ENCODE data around the gene AUTS2. TPM values are rescaled to one million over a fixed set of nuclear protein-coding genes. Genes with fewer than 3 reads are reported as not detected.

Gene AUTS2
- total and polyA plus RNA-seq, 10 of the 15 experiments (the other 5 are each of a cell fraction or from before 2014, with no cell fraction given), result 6.4 to 55.6 (median 21.6) TPM

DNA sequence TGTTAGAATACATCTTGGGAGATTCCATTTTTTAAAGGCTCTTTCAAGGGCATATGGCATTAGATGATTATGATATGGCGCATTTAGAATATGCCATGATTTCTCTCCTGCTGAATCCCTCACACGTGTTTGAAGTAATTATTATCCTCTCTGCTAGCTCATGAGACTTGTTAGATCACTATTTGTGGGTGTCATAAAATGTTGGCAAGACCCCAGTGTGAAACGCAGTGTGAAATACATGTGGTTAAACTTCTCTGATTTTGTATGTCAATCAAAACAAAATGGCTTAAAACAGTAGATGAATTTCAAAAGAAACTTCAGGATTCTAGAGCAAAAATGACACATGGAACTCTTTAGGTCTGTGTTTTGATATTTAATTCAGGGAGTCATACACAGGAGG lies 560.8 kb downstream of the AUTS2 start:
- no peaks in the 10 kb centered on the region for H3K36me3 ChIP-seq (ENCODE audit: control insufficient read depth in 2 of 2, insufficient read depth in 2 of 2, low read length in 1 of 2)
- no peaks in the 10 kb centered on the region for H3K79me2 ChIP-seq (ENCODE audit: control insufficient read depth, insufficient read depth, low read length)
- no peaks in the 10 kb centered on the region for H3K4me1 ChIP-seq (ENCODE audit: control insufficient read depth, insufficient read depth, low read length)
- FAIRE-seq, result no peak
- CTCF ChIA-PET, result interaction anchor here (0.9 to 3.4 kb wide), 2 partner anchors 117 to 529 kb away, joined by 3 to 23 read pairs; no protein-coding TSS in a partner anchor
- no peak overlapping the region for H3K9ac ChIP-seq (ENCODE audit: control insufficient read depth, insufficient read depth, low read length)
- H3K9me3 ChIP-seq (replicated peaks; ENCODE audit: control insufficient read depth, insufficient read depth, low read length), result no peaks in the 10 kb centered on the region
- no peak overlapping the region for H3K4me3 ChIP-seq
- H3K27me3 ChIP-seq (replicated peaks in 1 of 2; ENCODE audit: control insufficient read depth in 2 of 2, insufficient read depth in 2 of 2, low read length in 1 of 2), result no peaks in the 10 kb centered on the region
- POLR2A ChIA-PET, result no interaction called here
- 57% methylated on average over 3 of the region's 3 CpGs for WGBS (ENCODE audit: insufficient coverage, insufficient replicate concordance, low lambda C conversion rate, missing lambda C conversion rate)
- DNase-seq (ENCODE audit: low read depth, low spot score), result no peak
- no peak for ATAC-seq
- intact Hi-C loops (cut with micrococcal nuclease; ENCODE audit: unreplicated experiment), result no loop called here
- H3K27ac ChIP-seq (ENCODE audit: control insufficient read depth, insufficient read depth), result no peak overlapping the region
- H2AFZ ChIP-seq (ENCODE audit: control insufficient read depth, low read depth, low read length), result no peak overlapping the region
- BruUV-seq (replicated peaks), result no TSS peak
- H3K4me2 ChIP-seq (ENCODE audit: control insufficient read depth, insufficient read depth), result no peak overlapping the region
- in situ Hi-C loops (cut with MboI), result no loop called here
- RAD21 ChIA-PET (ENCODE audit: unreplicated experiment), result interaction anchor here (1.1 kb wide), 1 partner anchor 116 kb away, joined by 4 read pairs; no protein-coding TSS in a partner anchor
- SMC1A ChIA-PET (ENCODE audit: uncharacterized antibody, unreplicated experiment), result interaction anchor here (1.3 kb wide), 1 partner anchor 10 kb away, joined by 3 read pairs; no protein-coding TSS in a partner anchor
- H4K20me1 ChIP-seq (ENCODE audit: control insufficient read depth, insufficient read depth), result no peaks in the 10 kb centered on the region
- TF ChIP-seq, protein P1, sequence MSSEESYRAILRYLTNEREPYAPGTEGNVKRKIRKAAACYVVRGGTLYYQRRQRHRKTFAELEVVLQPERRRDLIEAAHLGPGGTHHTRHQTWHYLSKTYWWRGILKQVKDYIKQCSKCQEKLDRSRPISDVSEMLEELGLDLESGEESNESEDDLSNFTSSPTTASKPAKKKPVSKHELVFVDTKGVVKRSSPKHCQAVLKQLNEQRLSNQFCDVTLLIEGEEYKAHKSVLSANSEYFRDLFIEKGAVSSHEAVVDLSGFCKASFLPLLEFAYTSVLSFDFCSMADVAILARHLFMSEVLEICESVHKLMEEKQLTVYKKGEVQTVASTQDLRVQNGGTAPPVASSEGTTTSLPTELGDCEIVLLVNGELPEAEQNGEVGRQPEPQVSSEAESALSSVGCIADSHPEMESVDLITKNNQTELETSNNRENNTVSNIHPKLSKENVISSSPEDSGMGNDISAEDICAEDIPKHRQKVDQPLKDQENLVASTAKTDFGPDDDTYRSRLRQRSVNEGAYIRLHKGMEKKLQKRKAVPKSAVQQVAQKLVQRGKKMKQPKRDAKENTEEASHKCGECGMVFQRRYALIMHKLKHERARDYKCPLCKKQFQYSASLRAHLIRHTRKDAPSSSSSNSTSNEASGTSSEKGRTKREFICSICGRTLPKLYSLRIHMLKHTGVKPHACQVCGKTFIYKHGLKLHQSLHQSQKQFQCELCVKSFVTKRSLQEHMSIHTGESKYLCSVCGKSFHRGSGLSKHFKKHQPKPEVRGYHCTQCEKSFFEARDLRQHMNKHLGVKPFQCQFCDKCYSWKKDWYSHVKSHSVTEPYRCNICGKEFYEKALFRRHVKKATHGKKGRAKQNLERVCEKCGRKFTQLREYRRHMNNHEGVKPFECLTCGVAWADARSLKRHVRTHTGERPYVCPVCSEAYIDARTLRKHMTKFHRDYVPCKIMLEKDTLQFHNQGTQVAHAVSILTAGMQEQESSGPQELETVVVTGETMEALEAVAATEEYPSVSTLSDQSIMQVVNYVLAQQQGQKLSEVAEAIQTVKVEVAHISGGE (CRISPR knock-in tag; IDR thresholded peaks at IDR 0.05), result no peak
- no peak for TF ChIP-seq SPI1 (IDR thresholded peaks at IDR 0.05; ENCODE audit: borderline replicate concordance, insufficient read depth, low read depth, low read length)
- TF ChIP-seq RCOR1 (conservative IDR thresholded peaks at IDR 0.05; ENCODE audit: low read depth, low read length), result no peak
- no peak for TF ChIP-seq SUPT20H (IDR thresholded peaks at IDR 0.05; ENCODE audit: borderline replicate concordance, control insufficient read depth, low read depth, low read length)
- TF ChIP-seq, protein P2, sequence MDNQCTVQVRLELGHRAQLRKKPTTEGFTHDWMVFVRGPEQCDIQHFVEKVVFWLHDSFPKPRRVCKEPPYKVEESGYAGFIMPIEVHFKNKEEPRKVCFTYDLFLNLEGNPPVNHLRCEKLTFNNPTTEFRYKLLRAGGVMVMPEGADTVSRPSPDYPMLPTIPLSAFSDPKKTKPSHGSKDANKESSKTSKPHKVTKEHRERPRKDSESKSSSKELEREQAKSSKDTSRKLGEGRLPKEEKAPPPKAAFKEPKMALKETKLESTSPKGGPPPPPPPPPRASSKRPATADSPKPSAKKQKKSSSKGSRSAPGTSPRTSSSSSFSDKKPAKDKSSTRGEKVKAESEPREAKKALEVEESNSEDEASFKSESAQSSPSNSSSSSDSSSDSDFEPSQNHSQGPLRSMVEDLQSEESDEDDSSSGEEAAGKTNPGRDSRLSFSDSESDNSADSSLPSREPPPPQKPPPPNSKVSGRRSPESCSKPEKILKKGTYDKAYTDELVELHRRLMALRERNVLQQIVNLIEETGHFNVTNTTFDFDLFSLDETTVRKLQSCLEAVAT (IDR thresholded peaks at IDR 0.05), result no peak
- TF ChIP-seq DPF2 (IDR thresholded peaks at IDR 0.05), result no peak
- TF ChIP-seq ZNF384 (IDR thresholded peaks at IDR 0.05; ENCODE audit: borderline replicate concordance, low read depth, low read length), result no peak
- TF ChIP-seq PAX5 (IDR thresholded peaks at IDR 0.05; ENCODE audit: borderline replicate concordance, low read depth, low read length), result no peak
- TF ChIP-seq, protein P3, sequence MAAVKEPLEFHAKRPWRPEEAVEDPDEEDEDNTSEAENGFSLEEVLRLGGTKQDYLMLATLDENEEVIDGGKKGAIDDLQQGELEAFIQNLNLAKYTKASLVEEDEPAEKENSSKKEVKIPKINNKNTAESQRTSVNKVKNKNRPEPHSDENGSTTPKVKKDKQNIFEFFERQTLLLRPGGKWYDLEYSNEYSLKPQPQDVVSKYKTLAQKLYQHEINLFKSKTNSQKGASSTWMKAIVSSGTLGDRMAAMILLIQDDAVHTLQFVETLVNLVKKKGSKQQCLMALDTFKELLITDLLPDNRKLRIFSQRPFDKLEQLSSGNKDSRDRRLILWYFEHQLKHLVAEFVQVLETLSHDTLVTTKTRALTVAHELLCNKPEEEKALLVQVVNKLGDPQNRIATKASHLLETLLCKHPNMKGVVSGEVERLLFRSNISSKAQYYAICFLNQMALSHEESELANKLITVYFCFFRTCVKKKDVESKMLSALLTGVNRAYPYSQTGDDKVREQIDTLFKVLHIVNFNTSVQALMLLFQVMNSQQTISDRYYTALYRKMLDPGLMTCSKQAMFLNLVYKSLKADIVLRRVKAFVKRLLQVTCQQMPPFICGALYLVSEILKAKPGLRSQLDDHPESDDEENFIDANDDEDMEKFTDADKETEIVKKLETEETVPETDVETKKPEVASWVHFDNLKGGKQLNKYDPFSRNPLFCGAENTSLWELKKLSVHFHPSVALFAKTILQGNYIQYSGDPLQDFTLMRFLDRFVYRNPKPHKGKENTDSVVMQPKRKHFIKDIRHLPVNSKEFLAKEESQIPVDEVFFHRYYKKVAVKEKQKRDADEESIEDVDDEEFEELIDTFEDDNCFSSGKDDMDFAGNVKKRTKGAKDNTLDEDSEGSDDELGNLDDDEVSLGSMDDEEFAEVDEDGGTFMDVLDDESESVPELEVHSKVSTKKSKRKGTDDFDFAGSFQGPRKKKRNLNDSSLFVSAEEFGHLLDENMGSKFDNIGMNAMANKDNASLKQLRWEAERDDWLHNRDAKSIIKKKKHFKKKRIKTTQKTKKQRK (IDR thresholded peaks at IDR 0.05; ENCODE audit: low read depth, low read length), result no peak
- no peak for TF ChIP-seq CEBPB (IDR thresholded peaks at IDR 0.05; ENCODE audit: borderline replicate concordance in 1 of 2, low read depth in 2 of 2, low read length in 2 of 2)
- TF ChIP-seq IKZF1 (conservative IDR thresholded peaks at IDR 0.05), result no peak
- TF ChIP-seq, protein P4, sequence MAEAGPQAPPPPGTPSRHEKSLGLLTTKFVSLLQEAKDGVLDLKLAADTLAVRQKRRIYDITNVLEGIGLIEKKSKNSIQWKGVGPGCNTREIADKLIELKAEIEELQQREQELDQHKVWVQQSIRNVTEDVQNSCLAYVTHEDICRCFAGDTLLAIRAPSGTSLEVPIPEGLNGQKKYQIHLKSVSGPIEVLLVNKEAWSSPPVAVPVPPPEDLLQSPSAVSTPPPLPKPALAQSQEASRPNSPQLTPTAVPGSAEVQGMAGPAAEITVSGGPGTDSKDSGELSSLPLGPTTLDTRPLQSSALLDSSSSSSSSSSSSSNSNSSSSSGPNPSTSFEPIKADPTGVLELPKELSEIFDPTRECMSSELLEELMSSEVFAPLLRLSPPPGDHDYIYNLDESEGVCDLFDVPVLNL (IDR thresholded peaks at IDR 0.05; ENCODE audit: low read depth, low read length), result no peak

Measured in GM12878 (cell line).